Measurements from ENCODE around the gene OR10G3. TPM values are rescaled to one million over a fixed set of nuclear protein-coding genes. Genes with fewer than 3 reads are reported as not detected.

The OR10G3 gene
- total RNA-seq, 1 donor from 2014 or later = not detected

- Mint-ChIP-seq H3K27me3 (peaks cover 6% of the 10 kb centered on the region), H3K4me1 (ENCODE audit: low read depth) (no peaks in the 10 kb centered on the region), H3K4me3 (ENCODE audit: low read depth) (no peak overlapping the region), H3K36me3 (ENCODE audit: insufficient read depth) (peaks cover 9% of the 10 kb centered on the region), H3K9me3 (ENCODE audit: low read depth) (peaks cover 18% of the 10 kb centered on the region), H3K27ac (no peak overlapping the region)
- TF ChIP-seq CTCF (IDR thresholded peaks at IDR 0.05; ENCODE audit: unreplicated experiment) = no peak
- no peak for DNase-seq (ENCODE audit: low spot score, unreplicated experiment)
Measured at GRCh38 chr14:21589317-21589716, 9.4 kb upstream of the OR10G3 start.

GRCh38 chr14:21575661-21576060 lies 4.2 kb downstream of the OR10G3 start:
- no peak overlapping the region for H3K4me3 Mint-ChIP-seq (ENCODE audit: low read depth)
- DNase-seq (ENCODE audit: low spot score, unreplicated experiment) = no peak

GRCh38 chr14:21572604-21573003 lies 7.3 kb downstream of the OR10G3 start:
- Mint-ChIP-seq H3K27ac (no peak overlapping the region), H3K27me3 (no peaks in the 10 kb centered on the region), H3K4me1 (ENCODE audit: low read depth) (peaks cover 1% of the 10 kb centered on the region), H3K4me3 (ENCODE audit: low read depth) (no peak overlapping the region), H3K36me3 (ENCODE audit: insufficient read depth) (no peaks in the 10 kb centered on the region), H3K9me3 (ENCODE audit: low read depth) (peaks cover 7% of the 10 kb centered on the region)
- no peak for DNase-seq (ENCODE audit: low spot score, unreplicated experiment)
- no peak for TF ChIP-seq CTCF (IDR thresholded peaks at IDR 0.05; ENCODE audit: unreplicated experiment)

More at GRCh38 chr14:21575661-21576060, 4.2 kb downstream of the OR10G3 start:
- Mint-ChIP-seq H3K27ac (no peak overlapping the region), H3K9me3 (ENCODE audit: low read depth) (peaks cover 7% of the 10 kb centered on the region), H3K4me1 (ENCODE audit: low read depth) (no peaks in the 10 kb centered on the region), H3K36me3 (ENCODE audit: insufficient read depth) (no peaks in the 10 kb centered on the region), H3K27me3 (no peaks in the 10 kb centered on the region)
- TF ChIP-seq CTCF (IDR thresholded peaks at IDR 0.05; ENCODE audit: unreplicated experiment) = no peak

GRCh38 chr14:21558703-21559170 lies 21.1 kb downstream of the OR10G3 start:
- H3K4me3 Mint-ChIP-seq (ENCODE audit: low read depth) = no peak overlapping the region
- no peaks in the 10 kb centered on the region for H3K36me3 Mint-ChIP-seq (ENCODE audit: insufficient read depth)

GRCh38 chr14:21557084-21557901 lies 22.6 kb downstream of the OR10G3 start:
- H3K9me3 Mint-ChIP-seq (ENCODE audit: low read depth) = no peaks in the 10 kb centered on the region
- TF ChIP-seq CTCF (IDR thresholded peaks at IDR 0.05; ENCODE audit: unreplicated experiment) = peak; percentile 76
- H3K36me3 Mint-ChIP-seq (ENCODE audit: insufficient read depth) = no peaks in the 10 kb centered on the region
- H3K27me3 Mint-ChIP-seq = no peaks in the 10 kb centered on the region
- peak overlapping the region; percentile 51 for H3K4me3 Mint-ChIP-seq (ENCODE audit: low read depth)
- H3K4me1 Mint-ChIP-seq (ENCODE audit: low read depth) = peaks cover 18% of the 10 kb centered on the region
- peak overlapping the region; percentile 94 for H3K27ac Mint-ChIP-seq
- DNase-seq (ENCODE audit: low spot score, unreplicated experiment) = peak; percentile 77

More at GRCh38 chr14:21558703-21559170, 21.1 kb downstream of the OR10G3 start:
- Mint-ChIP-seq H3K27me3 (no peaks in the 10 kb centered on the region), H3K27ac (peak overlapping the region; percentile 92), H3K9me3 (ENCODE audit: low read depth) (no peaks in the 10 kb centered on the region), H3K4me1 (ENCODE audit: low read depth) (peaks cover 18% of the 10 kb centered on the region)
- no peak for DNase-seq (ENCODE audit: low spot score, unreplicated experiment)
- no peak for TF ChIP-seq CTCF (IDR thresholded peaks at IDR 0.05; ENCODE audit: unreplicated experiment)
